OCI-LY1 (cell line): ENCODE measurements around the gene PPBP.

Source experiments
- EZH2 ChIP-seq: fragments of 200-600 bp; sonication (generic), shearing (Covaris generic); IDR thresholded peaks from 2 replicates; pipeline ENCODE4 v1.8.0; 2017; ENCODE audit warnings: borderline replicate concordance, mixed run types, mild to moderate bottlenecking, antibody characterized with exemption, low read length, moderate library complexity, mixed read lengths
- TF ChIP-seq, protein P1 (sequence below): fragments of 200-600 bp; sonication (generic), shearing (Covaris generic); IDR thresholded peaks from 2 replicates; pipeline ENCODE4 v1.5.1; 2017; ENCODE audit warnings: mild to moderate bottlenecking, antibody characterized with exemption, low read length, moderate library complexity, mixed read lengths

DNA sequence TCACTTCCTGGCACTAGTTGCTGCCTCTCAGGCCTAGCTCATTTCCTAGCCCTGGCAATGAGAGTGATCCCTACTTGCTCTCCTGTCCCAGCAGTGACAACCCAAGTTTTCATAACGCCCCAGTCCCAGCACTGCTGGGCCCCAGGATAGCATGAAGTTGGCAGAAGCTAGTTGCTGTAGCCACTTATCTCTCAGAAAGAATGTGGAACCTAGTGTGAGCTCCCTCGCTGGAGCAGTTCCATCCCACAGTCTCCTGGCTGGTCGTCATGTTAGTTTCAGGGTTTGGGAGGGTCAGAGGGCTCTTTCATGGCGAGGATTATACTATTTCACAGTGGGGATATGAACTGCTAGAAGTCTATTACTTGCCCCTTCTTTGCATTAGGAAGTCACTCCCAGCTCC, 11.3 kb downstream of the PPBP start:
- TF ChIP-seq, protein P1, sequence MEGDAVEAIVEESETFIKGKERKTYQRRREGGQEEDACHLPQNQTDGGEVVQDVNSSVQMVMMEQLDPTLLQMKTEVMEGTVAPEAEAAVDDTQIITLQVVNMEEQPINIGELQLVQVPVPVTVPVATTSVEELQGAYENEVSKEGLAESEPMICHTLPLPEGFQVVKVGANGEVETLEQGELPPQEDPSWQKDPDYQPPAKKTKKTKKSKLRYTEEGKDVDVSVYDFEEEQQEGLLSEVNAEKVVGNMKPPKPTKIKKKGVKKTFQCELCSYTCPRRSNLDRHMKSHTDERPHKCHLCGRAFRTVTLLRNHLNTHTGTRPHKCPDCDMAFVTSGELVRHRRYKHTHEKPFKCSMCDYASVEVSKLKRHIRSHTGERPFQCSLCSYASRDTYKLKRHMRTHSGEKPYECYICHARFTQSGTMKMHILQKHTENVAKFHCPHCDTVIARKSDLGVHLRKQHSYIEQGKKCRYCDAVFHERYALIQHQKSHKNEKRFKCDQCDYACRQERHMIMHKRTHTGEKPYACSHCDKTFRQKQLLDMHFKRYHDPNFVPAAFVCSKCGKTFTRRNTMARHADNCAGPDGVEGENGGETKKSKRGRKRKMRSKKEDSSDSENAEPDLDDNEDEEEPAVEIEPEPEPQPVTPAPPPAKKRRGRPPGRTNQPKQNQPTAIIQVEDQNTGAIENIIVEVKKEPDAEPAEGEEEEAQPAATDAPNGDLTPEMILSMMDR = no peak
- TF ChIP-seq EZH2 = no peak
